NCI-H510A treated with DMSO at 0.1 percent for 48 hours (cell line): ENCODE measurements around the gene DNAJB8.
A peak's percentile ranks its signal among the peaks of the same experiment; 100 is the strongest.

Experiments used
- DNase-seq: peaks from one replicate; lab custom pipeline; 2025; lab: John Stamatoyannopoulos, UW

DNAJB8 gene

DNA sequence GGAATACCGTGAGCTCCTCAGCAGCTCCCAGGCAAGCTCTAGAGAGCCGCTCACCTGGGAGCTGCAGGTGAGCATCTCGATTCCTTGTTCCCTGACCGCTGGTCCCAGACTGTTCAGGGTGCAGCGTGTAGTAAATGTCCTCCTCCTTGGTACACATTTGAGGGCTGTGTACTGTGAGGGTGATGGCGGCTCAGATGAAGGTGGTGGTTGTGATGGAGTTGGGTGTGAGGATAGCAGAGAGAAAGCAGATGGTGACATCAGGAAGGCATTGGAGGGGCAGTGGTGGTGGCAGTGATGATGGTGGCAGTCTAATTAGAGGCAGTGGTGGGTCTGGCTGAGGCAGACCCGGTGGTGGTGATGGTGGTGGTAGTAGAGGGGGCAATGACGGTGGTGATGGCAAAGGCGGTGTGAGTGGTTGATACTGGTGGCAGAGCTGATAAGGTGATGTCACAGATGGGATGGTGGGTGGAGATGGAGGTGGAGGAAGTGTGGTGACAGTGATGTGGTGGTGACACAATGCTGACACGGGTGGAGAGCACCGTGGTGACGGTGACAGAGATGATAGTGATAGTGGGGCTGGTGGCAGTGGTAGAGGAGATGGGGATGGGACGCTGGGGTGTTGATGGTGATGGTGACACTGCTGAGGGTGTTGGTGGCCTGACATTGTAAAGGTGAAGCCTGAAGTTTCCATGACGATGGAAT is at the start of gene DNAJB8:
TSS of gene DNAJB8 (minus strand) at position 51 of the 702 bp plus-strand sequence. CDS start 3,645 bp downstream, outside the sequence.
- no peak for DNase-seq

DNA sequence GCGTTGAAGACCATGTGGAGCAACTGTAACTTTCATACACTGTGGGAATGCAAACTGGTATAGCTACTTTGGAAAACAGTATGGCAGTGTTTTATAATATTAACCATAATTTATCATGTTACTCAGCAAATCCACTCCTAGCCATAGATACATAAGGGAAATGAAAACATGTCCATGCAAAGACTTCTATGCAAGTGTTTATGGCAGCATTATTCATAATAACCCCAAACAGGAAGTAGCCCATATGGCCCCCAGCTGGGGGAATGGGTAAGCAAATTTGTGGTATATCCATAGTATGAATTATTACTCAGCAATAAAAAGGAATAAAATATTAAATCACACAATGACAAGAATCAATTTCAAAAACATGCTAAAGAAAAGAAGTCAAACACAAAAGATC is 49.3 kb upstream of the DNAJB8 start:
- DNase-seq, result no peak

DNA sequence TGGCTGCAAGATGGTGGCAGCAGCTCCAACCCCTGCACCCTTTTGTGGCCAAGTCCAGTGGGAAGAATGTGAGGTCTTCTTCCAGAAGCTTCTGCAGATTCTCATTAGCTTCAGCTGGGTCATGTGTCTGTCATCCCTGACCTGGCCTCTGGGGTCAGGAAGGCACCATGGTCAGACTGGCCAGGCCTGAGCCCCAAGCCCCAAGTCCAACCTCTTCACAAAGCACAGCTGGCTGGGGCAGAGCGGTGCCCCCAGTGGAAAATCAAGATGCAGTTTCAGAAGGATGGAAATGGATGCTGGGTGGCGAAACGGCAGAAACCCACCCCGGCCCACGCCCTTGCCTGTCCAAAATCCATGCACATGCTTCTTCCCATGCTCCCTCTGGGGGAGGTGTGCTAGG is 42.2 kb upstream of the DNAJB8 start:
- DNase-seq, result no peak

DNA sequence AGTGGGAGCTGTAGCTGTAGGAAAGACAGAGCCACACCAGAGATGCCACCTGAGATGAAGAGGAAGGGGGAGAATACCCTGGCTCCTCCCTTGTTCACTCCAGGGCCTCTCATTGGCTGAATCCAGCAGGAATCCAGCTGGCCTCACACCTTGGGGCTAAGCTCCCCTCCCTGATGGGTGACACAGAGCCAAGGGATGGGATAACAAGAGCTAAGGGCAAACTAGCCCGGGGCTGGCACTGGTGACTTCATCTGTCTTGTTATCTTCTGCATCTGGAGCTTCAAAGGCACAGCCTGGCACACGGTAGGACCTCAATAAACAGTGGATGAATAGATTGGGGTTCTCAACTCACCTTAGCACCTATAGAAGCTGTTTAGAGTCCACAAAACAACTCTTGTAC is 40.1 kb upstream of the DNAJB8 start:
- no peak for DNase-seq

DNA sequence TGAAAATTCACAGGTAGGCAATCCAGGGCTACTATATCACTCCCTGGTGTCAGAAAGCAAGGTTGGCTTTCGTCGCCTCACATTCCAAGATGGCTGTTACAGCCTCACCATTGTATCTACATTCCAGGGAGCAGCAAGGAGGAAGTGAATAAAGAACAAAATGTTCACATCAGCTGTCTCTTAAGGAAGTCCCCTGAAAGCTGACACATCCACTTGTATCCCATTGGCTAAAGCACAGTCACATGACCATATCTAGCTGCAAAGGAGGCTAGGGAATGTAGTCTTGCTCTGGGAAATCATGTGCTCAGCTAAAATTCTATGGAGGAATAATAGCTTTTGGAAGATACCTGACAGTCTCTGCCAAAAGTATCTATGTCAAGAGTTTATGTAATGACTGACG is 39.1 kb upstream of the DNAJB8 start:
- no peak for DNase-seq

DNA sequence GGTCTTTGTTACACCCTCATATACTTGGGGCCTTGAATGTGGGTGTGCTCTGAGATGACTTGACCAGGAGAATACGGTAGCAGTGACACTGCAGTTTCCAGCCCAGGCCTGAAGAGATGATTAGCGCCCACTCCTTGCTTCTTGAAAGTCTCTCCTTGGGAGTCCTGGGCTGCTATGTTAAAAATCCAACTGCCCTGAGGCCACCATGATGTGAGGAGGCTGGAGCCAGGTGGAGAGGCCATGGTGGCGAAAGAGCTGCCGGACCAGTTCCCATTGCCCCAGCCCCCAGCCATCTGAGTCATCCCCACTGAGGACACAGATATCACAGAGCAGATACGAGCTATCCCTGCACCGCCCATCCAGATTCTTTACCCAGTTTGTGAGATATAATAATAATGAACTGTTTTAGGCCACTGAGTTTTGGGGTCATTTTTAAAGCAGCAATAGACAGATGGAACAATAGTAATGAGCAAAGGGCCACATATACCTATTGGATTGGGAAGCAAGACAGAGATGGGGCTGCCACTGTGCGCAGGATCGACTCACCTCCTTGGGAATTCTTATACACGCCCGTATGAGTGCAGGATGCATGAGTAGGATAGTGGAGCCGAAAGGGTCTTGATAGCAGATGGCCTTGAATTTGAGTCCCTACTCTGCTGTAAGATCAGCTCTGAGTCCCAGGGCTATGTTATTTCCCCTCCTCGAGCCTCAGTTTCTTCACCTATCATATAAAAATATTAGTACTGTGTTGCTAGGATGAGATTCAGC is 38.5 kb upstream of the DNAJB8 start:
- DNase-seq, result no peak

DNA sequence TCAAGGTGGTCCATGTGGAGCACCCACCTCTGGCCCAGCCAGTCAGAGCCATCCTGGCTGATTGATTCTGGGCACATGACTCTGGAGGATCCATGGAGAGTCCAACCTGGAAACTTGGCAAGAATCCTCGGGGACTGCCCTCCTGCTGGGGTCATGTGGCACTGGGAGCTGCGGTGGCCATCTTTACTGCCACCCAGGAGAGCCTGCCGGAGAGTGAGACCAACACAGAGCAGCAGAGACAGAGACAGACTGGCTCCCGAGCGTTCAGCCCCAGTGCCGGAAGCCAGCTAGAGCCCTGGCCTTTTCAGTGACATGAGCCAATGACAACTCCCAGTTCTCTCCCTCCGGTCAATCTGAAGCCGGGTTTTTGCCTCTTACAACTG is 37.8 kb upstream of the DNAJB8 start:
- DNase-seq, result no peak

DNA sequence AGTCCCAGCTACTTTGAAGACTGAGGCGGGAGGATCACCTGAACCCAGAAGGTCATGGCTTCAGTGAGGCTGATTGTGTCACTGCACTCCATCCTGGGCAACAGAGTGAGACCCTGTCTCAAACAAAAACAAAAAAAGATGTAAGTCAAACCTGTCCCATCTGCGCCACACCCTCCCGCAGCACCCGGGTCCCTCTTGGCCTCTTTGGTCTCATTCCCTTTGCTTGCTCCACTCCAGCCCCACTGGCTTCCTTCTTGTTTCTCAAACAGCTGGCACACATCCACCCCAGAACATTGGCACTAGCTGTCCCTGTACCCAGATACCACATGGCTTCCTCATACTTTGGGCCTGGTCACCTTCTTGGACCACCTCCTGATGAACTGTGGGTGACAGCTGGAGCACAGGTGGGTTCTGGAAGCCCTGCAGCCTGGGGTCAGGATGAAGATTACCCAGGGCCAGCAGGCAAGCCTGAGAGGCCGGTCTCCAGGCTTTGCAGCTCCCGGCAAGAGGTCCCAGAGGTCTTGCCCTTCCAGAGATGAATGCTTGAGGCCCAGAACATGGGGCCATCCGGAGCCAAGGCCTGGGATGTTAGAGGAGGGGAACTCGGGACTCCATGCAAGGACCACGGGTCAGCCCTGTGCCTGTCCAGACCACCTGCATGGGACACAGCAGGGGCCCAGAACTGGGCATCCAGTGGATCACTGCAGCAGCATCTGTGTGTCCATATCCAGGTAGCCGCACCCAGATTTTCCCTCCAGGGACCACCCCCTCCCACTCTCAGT is 37.3 kb upstream of the DNAJB8 start:
- no peak for DNase-seq

DNA sequence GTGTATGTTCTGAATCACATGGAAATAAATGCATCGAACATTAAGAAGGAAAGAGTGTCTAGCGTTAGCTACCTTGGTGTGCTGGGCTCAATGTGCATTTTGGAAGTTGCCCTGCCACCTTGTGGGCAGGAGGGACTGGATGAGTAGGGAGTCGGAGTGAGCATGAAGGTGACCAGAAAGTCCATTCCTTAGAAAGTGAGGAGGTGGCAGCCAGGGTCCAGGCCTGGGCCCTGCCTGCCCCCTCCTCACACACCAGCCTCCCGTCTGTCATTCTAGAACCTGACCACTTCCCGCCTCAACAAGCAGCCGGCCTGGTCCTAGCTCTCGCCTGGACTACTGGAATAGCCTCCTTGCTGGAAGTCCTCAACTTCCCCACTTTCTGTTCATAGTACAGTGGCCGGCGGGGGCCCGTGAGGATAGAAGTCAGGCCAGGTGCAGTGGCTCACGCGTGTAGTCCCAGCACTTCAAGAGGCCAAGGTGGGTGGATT is 36.5 kb upstream of the DNAJB8 start:
- no peak for DNase-seq

DNA sequence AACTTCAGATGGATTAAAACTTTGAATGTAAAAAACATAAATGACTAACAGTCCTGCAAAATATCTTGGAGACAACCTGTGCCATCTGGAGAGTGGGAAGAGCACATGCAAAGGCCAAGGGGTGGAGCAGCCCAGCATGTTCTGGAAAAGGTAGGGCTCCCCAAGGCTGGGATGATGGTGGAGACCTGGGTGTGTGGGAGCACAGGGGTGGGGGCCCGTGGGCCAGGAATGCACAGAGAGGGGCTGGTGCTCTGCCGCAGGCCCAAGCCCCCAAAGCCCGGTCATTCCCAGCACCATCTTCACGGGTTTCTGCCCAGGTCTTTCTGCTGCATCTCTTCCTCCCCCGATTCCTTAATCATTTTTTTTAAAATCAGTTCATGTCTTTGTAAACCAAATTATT is 36.0 kb upstream of the DNAJB8 start:
- no peak for DNase-seq

DNA sequence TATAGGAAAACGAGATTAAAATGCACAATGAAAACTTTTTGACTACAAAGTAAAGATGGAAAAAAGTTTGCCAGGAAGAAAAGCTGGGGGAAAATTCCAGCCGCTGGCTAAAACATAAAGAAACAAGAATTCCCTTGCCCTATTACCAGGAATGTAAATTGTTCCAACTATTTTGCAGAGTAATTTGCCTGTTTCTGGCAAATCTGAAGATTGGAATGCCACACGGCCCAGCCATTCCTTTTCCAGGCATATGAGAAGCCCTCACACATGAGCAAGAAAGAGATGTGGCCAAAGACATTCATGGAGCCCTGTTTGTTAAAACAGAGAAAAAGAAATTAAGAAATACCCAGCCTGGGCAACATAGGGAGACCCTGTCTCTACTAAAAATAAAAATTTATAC is 34.7 kb upstream of the DNAJB8 start:
- no peak for DNase-seq

DNA sequence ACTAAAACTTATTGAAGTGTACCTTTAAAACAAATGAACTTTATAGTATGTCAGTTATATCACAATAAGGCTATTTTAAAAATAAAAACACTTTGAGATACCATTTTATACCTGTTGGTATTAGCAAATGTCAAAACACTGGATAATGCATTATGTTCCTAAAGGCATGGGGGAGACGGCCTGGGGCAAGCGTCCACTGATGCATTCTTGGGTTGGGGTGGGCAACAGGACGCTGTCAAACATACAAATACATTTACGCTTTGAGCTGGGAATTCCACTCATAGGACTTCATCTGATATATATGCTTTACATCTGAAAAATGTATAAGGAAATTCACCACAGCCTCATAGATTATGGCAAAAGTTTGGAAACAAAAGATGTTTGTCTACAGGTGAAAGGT is 33.9 kb upstream of the DNAJB8 start:
- no peak for DNase-seq

DNA sequence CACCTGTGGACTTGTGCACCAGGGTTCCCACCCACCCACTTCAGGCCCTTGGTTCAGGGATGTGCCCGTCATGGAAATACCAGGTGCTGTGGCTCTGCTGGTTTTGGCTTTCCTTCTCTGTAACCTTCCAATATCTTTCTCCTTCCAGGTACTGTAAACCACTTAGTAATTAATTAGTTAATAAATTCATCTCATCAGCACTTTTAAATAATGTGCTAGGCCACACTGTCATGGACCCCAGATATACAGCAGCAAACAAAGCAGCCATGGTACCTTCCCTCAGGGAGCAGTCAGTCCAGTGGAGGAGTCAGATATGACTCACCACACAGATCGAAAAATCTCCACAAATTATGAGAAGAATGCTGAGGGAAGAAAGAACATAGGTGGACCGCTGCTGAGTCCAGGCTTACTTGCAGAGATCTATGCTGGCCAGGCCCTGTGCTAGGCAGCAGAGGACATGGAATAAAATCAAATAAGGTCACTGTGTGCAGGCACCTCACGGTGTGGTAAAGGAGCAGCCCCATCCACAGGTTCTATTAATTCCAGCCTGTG is 33.1 kb upstream of the DNAJB8 start:
- DNase-seq, result no peak

DNA sequence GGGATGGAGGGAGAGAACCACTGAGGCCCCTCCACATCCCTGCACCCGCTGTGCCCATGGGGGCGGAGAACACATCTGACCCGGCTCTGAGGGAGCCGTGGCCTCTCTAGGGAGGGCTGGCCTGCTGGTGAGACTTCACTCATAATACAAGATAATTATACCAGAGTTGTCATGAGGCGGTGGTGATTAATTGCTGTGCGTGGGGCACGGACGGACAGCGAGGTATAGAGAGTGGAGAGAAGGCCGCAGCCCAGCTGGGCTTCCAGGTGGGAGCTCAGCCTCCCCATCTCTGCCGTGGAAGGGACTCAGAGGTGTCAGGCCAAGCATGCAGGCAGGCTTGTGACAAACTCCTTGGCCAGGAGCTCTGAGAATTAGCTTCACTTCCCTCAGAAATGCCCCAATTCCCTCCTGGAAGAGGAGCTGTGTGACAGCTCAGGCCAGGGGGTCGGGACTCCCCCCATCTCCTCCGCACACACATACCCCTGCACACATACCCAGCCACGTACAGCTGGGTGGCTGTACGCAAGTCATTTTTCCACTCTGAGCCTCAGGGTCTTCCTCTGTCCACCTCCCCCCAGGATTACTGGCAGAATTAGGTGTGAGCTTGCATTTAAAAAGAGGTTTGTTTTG is 32.3 kb upstream of the DNAJB8 start:
- DNase-seq, result no peak

DNA sequence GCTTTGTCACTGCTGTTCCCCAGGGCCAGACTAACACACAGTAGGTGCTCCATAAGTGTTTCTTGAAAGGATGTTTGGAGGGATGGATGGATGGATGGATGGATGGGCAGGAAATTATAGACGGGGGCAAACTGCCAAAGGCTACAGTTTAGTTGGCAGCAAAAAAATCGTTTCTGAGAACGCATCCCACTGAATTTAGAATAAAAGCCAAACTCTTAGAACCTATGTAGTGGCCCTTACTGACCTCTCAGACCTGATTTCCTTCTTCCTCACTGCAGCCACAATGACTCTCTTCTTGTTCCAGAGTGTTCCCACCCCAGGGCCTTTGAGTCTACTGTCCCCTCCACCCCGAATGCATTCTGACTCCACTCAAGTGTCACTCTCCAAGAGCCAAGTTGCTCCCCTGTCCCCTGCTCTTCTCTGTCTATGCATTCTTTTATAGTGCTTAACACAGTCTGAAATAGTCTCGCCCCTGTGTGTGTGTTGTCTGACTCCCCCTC is 31.5 kb upstream of the DNAJB8 start:
- DNase-seq, result no peak

DNA sequence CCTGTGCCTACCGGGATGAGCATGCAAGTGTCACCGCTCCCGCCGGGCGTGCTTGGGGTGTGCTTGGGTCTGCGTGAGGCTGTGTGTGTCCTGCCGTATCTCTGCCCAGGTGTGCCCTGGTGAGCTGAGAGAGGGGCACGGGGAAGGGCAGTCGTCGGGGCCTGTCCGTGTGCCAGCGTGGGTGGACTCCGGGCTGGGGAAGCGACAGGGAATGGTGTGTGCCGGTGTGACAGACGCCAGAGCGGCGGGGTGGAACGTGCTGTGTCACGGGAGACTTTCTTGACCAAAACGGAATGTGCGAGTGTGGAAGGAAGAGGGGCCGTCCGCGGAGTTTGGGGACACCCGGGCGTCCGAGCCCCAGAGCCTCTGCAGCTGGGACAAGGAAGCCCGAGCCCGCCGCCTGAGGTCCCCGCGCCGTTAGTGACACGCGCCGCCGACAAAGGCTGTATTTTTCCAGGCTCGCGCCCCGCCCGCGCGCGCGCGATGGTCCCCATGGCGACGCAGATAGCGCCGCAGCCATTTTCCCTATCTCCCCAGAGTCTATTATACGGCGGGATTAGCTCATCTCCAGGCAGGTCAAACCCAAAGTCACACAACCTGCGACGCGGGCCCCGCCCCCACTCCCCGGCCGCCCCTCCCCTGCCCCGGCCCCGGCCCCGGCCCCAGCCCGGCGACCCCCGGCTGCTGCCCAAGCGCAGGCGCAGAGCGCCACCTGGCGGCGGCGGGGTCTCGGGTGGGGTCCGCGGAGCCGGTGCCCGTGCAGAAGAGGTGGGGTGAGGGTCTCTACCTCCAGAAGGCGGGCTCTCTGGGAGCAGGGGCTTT is 30.8 kb upstream of the DNAJB8 start:
- DNase-seq, result peak; percentile 29

DNA sequence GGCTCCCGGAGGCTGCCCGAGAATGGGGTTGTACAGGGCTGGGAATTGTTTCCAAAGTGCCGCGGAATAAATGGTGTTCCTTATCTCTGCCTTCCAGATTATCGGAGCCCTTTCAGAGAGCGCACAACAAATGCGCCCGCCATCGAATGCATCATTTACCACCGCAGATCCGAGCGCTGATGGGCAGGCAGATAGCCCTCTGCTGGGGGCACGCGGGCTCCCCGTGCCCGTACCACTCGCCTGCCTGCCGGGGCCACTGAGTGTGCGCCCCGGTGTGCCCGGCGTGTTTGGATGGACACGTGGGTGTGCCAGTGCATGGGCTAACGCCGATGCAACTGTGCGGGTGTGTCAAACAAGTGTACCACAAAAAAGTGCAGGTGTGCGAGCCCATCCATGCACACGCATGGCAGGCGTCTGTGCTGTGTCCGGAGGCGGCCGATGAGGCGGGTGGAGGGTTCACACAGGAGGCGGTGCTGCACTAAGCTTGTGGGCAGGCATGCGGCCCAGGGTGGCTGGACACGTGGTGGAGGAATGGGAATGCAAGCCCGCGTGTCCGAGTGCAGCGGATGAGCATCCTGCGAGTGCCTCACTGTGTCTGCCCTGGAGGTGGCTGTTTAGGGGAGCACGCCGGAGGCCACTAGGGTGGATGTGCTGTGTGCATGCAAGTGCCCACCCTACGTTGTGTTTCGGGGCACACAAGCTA is 30.1 kb upstream of the DNAJB8 start:
- DNase-seq, result no peak

DNA sequence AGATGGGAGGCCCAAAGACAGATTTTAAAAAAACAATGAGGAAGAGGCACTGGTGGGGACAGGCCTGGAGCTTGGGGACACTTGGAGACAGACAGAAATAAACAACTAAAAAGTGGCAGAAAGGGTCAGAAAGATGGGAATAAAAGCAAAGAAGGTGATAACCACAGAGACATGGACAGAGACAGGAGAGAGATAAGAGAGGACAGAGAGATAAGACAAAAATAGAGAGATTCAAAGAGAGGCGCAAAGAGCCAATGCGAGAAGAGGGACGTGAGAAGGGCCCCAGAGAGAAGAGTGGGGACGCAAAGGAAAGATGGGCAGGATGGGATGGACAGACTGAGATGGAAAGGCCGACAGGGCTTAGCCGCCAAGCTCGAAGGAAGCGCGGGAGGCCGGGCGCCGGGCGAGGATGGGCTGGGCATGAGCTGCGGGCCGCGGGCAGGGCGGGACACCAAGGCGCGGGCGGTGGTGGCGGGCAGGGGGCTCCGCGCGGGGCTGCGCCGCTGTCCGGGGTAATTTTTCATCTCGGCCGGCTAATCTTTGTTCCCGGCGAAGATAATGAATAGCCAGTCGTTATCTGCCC is 29.4 kb upstream of the DNAJB8 start:
- DNase-seq, result no peak

DNA sequence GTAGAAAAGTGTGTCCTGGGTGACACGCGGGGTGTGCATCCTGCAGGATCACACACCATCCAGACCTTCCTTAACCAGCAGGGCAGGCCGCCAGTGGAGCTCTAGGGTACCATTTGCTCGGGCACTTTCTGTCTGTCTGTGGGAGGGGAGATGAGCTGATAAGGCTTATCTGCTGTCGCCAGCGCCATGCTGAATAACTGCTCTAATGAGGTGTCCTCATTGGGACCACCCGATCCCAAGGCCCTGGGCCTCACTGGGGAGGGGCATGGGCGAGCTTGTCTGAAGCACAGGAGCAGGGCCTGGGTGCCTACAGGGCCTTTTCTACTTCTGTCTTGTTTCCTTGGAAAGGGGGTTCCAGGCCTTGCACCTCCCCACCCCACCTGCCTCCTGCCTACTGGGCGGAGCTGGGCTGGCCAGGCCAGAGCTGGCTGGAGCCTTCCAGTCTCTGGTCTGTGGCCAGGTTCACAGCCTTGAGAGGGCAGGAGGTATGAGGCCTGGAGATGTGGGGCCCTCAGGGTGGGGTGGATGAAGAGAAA is 28.8 kb upstream of the DNAJB8 start:
- DNase-seq, result no peak

DNA sequence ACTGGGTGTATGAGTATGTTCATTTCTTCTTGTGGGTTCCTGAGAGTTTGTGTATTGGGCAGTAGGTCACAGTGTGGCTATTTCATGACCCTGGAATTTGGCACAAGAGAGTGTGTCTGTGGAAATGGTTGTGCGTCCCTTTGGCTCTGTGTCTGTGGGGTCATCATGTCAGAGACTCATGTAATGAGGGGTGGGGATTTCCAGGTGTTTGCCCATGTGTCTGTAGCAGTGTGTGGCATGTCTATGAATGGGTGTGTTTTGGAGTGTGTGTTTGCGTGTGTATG is 27.6 kb upstream of the DNAJB8 start:
- no peak for DNase-seq
